ENCODE data around the gene FANCI. TPM values are rescaled to one million over a fixed set of nuclear protein-coding genes. Genes with fewer than 3 reads are reported as not detected.

FANCI gene
- total and polyA plus RNA-seq, 7 donors, result 2.0 to 16.0 (median 2.8) TPM

- Histone ChIP-seq H3K36me3 (no peaks in the 10 kb centered on the region), H3K4me1 (peaks cover 0 to 12% (median 5%) of the 10 kb centered on the region in 4 donors), H3K4me3 (no peak overlapping the region), H3K27me3 (no peaks in the 10 kb centered on the region), H3K27ac (no peak overlapping the region), H3K9me3 (no peaks in the 10 kb centered on the region)
- intact Hi-C loops (cut with DNase I), result no loop called here
- TF ChIP-seq POLR2A (IDR thresholded peaks at IDR 0.05), result no peak
- no peak for TF ChIP-seq CTCF (IDR thresholded peaks at IDR 0.05)
- 81 to 87% methylated on average over 6 of the region's 6 CpGs for WGBS, 2 donors
- no peak for DNase-seq
Measured at GRCh38 chr15:89217686-89218376, 25.9 kb upstream of the FANCI start.

DNA sequence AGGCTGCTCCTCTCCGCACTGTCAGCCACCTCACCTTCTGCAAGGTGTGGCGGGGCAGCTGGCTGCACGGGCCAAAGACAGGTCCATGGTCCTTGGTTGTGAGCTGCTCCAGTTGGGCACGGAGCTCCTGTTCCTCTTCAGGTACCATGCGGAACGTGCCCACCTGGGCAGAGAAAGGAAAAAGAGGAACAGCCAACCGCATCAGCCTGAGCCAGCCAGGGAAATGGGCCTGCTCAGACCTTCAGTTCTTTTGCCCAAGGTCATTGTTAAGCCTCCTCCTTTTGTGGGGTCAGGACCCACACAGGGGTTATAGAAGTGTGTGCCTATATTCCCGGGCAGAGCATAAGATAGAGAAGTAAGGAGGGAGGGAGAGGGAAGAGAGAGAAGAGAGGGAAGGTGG, 25.2 kb upstream of the FANCI start:
- no peak for DNase-seq
- intact Hi-C loops (cut with DNase I), result no loop called here
- H3K36me3 ChIP-seq, result no peaks in the 10 kb centered on the region
- peaks cover 0 to 8% (median 3%) of the 10 kb centered on the region in 4 donors for H3K4me1 ChIP-seq
- TF ChIP-seq POLR2A (IDR thresholded peaks at IDR 0.05), result no peak
- WGBS, 2 donors, result 87 to 94% methylated on average over 8 of the region's 8 CpGs
- H3K9me3 ChIP-seq, result no peaks in the 10 kb centered on the region
- no peak overlapping the region for H3K4me3 ChIP-seq
- no peaks in the 10 kb centered on the region for H3K27me3 ChIP-seq
- H3K27ac ChIP-seq, result no peak overlapping the region

GRCh38 chr15:89221543-89221942, 22.2 kb upstream of the FANCI start, which contains the start of gene RLBP1:
RLBP1 (minus strand) TSS chr15:89221579; CDS start chr15:89218975, 2,604 bp downstream.
- no peak for DNase-seq
- intact Hi-C loops (cut with DNase I), result no loop called here
- Histone ChIP-seq H3K9me3 (no peaks in the 10 kb centered on the region), H3K27me3 (no peaks in the 10 kb centered on the region), H3K36me3 (no peaks in the 10 kb centered on the region), H3K4me1 (peaks cover 0 to 4% (median 0%) of the 10 kb centered on the region in 4 donors), H3K4me3 (no peak within 1 kb of the TSS), H3K27ac (no peak within 1 kb of the TSS)
- 51 to 72% methylated on average over 11 of the region's 11 CpGs for WGBS, 2 donors
- TF ChIP-seq CTCF (IDR thresholded peaks at IDR 0.05), result no peak
- no peak for TF ChIP-seq EP300 (IDR thresholded peaks at IDR 0.05)
- TF ChIP-seq POLR2A (IDR thresholded peaks at IDR 0.05), result no peak
- no peak for TF ChIP-seq POLR2AphosphoS5 (IDR thresholded peaks at IDR 0.05)

- H3K27me3 ChIP-seq, result no peaks in the 10 kb centered on the region
- intact Hi-C loops (cut with DNase I), result no loop called here
- no peak overlapping the region for H3K27ac ChIP-seq
- DNase-seq, result no peak
- no peaks in the 10 kb centered on the region for H3K4me1 ChIP-seq
- WGBS, 2 donors, result 93 to 94% methylated on average over 5 of the region's 5 CpGs
- TF ChIP-seq POLR2AphosphoS5 (IDR thresholded peaks at IDR 0.05), result no peak
- no peak for TF ChIP-seq POLR2A (IDR thresholded peaks at IDR 0.05)
- no peak for TF ChIP-seq CTCF (IDR thresholded peaks at IDR 0.05)
- TF ChIP-seq EP300 (IDR thresholded peaks at IDR 0.05), result no peak
- H3K36me3 ChIP-seq, result no peaks in the 10 kb centered on the region
- H3K4me3 ChIP-seq, result no peak overlapping the region
- H3K9me3 ChIP-seq, result no peaks in the 10 kb centered on the region
Measured at GRCh38 chr15:89225588-89225987, 18.2 kb upstream of the FANCI start.

- H3K27ac ChIP-seq, result no peak overlapping the region
- intact Hi-C loops (cut with DNase I), result no loop called here
- H3K4me3 ChIP-seq, result no peak overlapping the region
- no peaks in the 10 kb centered on the region for H3K4me1 ChIP-seq
- H3K27me3 ChIP-seq, result no peaks in the 10 kb centered on the region
- TF ChIP-seq CTCF (IDR thresholded peaks at IDR 0.05) (no peak), POLR2AphosphoS5 (IDR thresholded peaks at IDR 0.05) (no peak), EP300 (IDR thresholded peaks at IDR 0.05) (no peak), POLR2A (IDR thresholded peaks at IDR 0.05) (no peak)
- 72 to 87% methylated on average over 14 of the region's 14 CpGs for WGBS, 2 donors
- no peak for DNase-seq
- H3K36me3 ChIP-seq, result no peaks in the 10 kb centered on the region
- H3K9me3 ChIP-seq, result no peaks in the 10 kb centered on the region
Measured at GRCh38 chr15:89226359-89227221, 17.2 kb upstream of the FANCI start.

Data from sigmoid colon (tissue), 7 donors.